GM12801 (cell line): Measurements from ENCODE around the gene PBX3.

Source experiments
- CTCF ChIP-seq: IDR thresholded peaks from one replicate; pipeline ENCODE4 v1.5.1; 2011; ENCODE audit warnings: control low read depth; ENCODE audit not compliant: insufficient read length; ENCODE audit errors: extremely low read depth

PBX3 gene

GRCh38 chr9:126015424-126015823 is 268.3 kb downstream of the PBX3 start:
- no peak for TF ChIP-seq CTCF

GRCh38 chr9:126016579-126017290 is 269.6 kb downstream of the PBX3 start:
- TF ChIP-seq CTCF: no peak
